ENCODE data around the gene TMEM259. TPM values are rescaled to one million over a fixed set of nuclear protein-coding genes. Genes with fewer than 3 reads are reported as not detected.

The TMEM259 gene
- polyA plus RNA-seq, 6 donors from 2014 or later, result 37.2 to 75.5 (median 49.5) TPM

DNA sequence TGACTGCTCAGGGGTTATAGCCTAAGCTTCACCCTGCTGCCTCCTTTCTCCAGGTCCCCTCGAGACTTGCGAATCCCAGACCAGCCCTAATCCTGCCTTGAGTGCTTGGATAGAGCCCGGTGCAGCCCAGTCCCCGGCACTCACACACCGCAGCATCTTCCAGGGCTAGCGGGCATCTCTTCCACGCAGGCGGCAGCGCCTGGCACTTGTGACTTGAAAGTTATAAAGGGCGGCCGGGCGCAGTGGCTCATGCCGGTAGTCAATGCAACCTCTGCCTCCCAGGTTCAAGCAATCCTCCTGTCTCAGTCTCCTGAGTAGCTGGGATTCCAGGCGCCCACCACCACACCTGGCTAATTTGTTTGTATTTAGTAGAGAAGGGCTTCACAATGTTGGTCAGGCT, 34.8 kb downstream of the TMEM259 start:
- DNase-seq, result no peak
- H3K27ac Mint-ChIP-seq, result no peak overlapping the region
- peak overlapping the region in 7 of 8 donors; percentile 24 to 98 (median 87) for H3K4me3 Mint-ChIP-seq
- no peaks in the 10 kb centered on the region for H3K27me3 Mint-ChIP-seq
- no peaks in the 10 kb centered on the region for H3K36me3 Mint-ChIP-seq
- peaks cover 12 to 27% (median 20%) of the 10 kb centered on the region in 3 donors for H3K4me1 Mint-ChIP-seq
- ATAC-seq (ENCODE audit: low read depth in 2 of 2), result no peak
- H3K9me3 Mint-ChIP-seq, result no peaks in the 10 kb centered on the region

DNA sequence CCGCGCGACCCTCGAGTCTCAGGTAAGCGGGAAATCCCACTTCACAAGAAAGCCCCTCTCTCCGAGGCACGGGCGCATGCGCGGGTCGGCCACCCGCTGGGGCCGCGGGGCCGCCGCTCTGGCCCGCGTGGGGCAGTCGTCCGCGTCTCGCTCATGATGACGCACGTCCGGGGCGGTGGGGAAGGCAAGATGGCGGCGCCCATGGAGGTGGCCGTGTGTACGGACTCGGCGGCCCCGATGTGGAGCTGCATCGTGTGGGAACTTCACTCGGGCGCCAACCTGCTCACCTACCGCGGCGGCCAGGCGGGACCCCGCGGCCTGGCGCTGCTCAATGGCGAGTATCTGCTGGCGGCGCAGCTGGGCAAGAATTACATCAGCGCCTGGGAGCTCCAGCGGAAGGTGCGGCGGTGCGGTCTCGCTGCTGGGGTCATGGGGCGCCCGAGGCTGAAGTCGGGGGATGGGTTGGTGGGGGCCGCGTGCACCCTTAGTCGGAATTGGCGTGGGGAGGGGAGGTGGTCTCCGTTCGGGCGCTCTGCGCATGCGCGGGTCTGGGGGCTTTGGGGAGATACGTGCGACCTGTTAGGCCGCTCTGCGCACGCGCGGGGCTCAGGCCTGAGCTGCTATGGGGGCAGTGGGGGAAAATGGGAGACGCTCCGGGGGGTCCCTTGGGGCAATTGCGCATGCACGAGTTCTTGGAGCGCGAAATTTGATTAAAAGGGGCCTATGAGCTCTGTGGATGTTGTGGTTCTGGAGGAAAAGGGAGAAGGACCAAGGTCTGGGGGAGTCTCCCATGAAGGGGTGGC, 36.6 kb downstream of the TMEM259 start, which contains the start of gene WDR18:
Gene WDR18 (plus strand): TSS at position 181 of the 803 bp plus-strand sequence. CDS start 9 bp downstream, at position 190.
- ATAC-seq (ENCODE audit: low read depth in 2 of 2), result peak; percentile 89 to 94
- Mint-ChIP-seq H3K4me3 (peak within 1 kb of the TSS; percentile 90 to 99 (median 96)), H3K27ac (peak within 1 kb of the TSS; percentile 89 to 97 (median 93)), H3K36me3 (no peaks in the 10 kb centered on the region), H3K27me3 (no peaks in the 10 kb centered on the region), H3K4me1 (peaks cover 12 to 27% (median 20%) of the 10 kb centered on the region in 3 donors), H3K9me3 (no peaks in the 10 kb centered on the region)
- peak; percentile 90 for DNase-seq

DNA sequence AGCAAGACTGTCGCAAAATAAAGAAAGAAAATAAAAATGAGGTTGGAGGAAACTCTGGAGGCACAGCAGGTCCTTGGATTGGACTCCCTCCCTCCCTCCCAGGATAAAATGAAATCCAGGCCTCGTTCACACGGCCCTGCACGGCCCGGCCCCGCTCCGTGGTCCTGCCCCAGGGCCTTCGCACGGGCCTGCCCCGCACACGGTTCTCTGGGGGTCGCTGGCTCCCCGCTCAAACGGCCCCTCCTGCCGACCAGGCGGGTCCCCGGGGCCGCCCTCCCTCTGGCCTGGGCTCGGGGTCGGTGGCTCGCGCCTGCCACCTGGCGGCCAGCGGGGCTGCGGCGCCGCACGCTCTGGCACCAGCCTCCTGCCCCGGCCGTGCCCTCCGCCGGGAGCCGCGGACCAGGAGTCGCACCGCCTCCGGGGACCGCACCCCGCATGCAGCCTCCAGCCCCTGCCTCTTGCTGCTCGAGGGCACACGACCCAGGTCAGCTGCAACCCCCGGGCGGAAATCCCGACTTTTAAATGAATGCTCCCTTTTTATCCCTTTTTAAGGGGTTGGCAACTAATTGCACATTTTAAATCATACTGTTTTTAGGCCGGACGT, 38.3 kb downstream of the TMEM259 start:
- H3K9me3 Mint-ChIP-seq, result no peaks in the 10 kb centered on the region
- DNase-seq, result peak; percentile 79
- peak overlapping the region; percentile 33 to 98 (median 46) for H3K4me3 Mint-ChIP-seq
- ATAC-seq (ENCODE audit: low read depth in 2 of 2), result peak; percentile 72 to 73
- H3K27ac Mint-ChIP-seq, result peak overlapping the region in 3 of 6 donors; percentile 52 to 87 (median 60)
- no peaks in the 10 kb centered on the region for H3K36me3 Mint-ChIP-seq
- no peaks in the 10 kb centered on the region for H3K27me3 Mint-ChIP-seq
- peaks cover 12 to 23% (median 20%) of the 10 kb centered on the region in 3 donors for H3K4me1 Mint-ChIP-seq

DNA sequence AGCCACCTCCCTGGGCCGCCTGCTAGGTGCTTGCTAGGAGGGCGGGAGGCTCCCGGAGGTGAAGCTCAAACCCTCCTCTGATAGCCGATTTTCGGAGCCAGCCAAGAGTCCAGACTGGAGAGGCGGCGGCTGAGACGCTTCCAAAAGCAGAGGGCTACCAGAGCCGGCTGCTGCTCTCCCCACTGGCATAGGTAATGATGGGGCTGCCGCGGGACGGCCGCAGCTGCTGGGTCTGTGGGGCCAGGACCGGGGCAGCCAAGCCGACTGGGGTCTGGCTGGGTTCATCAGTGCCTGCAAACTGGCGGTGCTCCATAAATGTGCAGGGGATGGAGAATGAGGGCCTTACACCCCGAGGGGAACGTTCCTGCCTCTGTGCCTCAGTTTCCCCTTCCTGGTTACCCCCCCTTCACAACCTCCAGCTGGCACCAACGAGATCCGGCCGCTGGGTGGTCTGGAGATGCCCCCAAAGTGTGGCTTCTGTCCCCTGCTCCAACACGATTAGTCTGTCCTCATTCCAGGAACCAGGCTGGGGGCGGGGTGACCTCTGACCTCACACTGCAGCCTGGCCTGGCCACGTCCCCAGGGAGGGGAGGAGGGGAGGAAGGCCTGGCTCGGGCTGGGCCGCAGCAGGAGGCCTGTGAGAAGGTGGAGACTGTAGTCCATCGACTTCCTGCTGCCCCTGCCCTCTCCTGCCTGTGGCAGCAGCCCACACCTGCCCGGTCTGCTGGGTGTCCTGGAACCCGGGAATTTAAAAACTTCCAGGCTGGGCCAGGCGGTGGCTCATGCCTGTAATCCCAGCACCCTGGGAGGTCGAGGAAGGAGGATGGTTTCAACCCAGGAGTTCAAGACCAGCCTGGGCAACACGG, 40.6 kb downstream of the TMEM259 start:
- no peak overlapping the region for H3K27ac Mint-ChIP-seq
- H3K36me3 Mint-ChIP-seq, result no peaks in the 10 kb centered on the region
- ATAC-seq (ENCODE audit: low read depth in 2 of 2), result no peak
- H3K27me3 Mint-ChIP-seq, result no peaks in the 10 kb centered on the region
- no peaks in the 10 kb centered on the region for H3K9me3 Mint-ChIP-seq
- peaks cover 9 to 18% (median 14%) of the 10 kb centered on the region in 3 donors for H3K4me1 Mint-ChIP-seq
- H3K4me3 Mint-ChIP-seq, result no peak overlapping the region
- no peak for DNase-seq

DNA sequence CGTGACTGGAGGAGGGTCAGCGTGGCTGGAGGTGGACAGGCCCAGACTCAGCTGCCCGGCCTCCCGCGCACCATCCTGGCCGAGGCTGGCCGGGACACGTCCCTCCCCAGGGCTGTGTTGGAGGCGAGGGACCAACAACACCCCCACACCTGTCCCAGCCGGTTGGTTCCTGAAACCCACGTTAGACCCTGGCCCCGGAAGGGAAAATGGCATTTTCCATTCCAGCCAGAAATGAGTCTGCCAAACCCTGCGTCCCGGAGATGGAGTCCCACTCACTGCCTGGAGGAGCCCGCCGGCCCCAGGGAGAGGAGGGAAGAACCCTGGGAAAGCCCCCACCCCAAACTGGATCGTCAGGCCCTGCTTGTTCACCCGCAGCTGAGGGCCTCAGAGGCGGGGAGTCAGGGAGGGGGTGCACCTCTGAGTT, 41.6 kb downstream of the TMEM259 start:
- Mint-ChIP-seq H3K36me3 (no peaks in the 10 kb centered on the region), H3K4me3 (no peak overlapping the region), H3K9me3 (no peaks in the 10 kb centered on the region), H3K27me3 (no peaks in the 10 kb centered on the region), H3K27ac (no peak overlapping the region), H3K4me1 (peaks cover 2 to 8% (median 3%) of the 10 kb centered on the region in 3 donors)
- ATAC-seq (ENCODE audit: low read depth in 2 of 2) (no peak), DNase-seq (no peak)

DNA sequence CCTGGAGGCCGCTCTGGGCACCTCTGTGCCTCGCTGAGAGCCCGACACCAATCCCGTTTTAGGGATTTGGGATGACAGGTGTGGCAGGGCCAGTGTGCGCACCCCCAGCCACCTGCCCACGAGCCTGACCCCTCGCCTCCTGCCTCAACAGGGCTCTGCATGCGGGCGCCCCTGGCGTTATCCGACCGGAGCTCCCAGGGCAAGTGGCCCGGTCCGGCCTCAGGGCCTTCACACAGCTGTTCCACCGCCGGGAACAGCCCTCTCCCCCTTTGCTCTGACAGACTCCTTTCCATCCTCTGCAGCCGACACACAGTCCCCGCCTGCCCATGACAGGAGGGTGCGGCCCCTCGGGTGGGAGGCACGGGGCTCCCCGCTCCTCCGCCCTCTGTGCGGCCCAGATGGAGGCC, 43.9 kb downstream of the TMEM259 start:
- DNase-seq (no peak), ATAC-seq (ENCODE audit: low read depth in 2 of 2) (no peak)
- H3K36me3 Mint-ChIP-seq, result no peaks in the 10 kb centered on the region
- H3K27me3 Mint-ChIP-seq, result no peaks in the 10 kb centered on the region
- no peaks in the 10 kb centered on the region for H3K4me1 Mint-ChIP-seq
- no peaks in the 10 kb centered on the region for H3K9me3 Mint-ChIP-seq
- H3K4me3 Mint-ChIP-seq, result no peak overlapping the region
- no peak overlapping the region for H3K27ac Mint-ChIP-seq

DNA sequence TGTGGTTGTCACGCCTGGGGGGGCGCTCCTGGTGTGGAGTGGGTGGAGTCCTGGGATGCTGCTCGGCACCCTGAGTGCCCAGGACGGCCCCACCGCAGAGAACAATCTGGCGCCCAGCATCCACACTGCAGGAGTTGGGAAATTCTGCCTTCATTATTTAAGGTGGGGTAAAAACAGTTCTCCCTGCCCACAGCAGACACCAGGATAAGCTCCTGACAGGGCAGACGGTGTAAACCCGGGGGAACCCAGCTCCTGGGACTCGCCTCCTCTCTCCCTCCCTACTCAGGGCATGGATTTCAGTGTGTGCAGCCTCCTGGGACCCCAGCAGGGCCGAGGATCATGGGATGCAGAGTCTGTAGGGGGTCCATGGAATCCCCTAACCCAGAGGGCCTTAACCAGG, 44.4 kb downstream of the TMEM259 start:
- Mint-ChIP-seq H3K4me1 (no peaks in the 10 kb centered on the region), H3K4me3 (no peak overlapping the region), H3K36me3 (no peaks in the 10 kb centered on the region), H3K27ac (no peak overlapping the region), H3K27me3 (no peaks in the 10 kb centered on the region), H3K9me3 (no peaks in the 10 kb centered on the region)
- ATAC-seq (ENCODE audit: low read depth in 2 of 2), result no peak
- DNase-seq, result no peak

DNA sequence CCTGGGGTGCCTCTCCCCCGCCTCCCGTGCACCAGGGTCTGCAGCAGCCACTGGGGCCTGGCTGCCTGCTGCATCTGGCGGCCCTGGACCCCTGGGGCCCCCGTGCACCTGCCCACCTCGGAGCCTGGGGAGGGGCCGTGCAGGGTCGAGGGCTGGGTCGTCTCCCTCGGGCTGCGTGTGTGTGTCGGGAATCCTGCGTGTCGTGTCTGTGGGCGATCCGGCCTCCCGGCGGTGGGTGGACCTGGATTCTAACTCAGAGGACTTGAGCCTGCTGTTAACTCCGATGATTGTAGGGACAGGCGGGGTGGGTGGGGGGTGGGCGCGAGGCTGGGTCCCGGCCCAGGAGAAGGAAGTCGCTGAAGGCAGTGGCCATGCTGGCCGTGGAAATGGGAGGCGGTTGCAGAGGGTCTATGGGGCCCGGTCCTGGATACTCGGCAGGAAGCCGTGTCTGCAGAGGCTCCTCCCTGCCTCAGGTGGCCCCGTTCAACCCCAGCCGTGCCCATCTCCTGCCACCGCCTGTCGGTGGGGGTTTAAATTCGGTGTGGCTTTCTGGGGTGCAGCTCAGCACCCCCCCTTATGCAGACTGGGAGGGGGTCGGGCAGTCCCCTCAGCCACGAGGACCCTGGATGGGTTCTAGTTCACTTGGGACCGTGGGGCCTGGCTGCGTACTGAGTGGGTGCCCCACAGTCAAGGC, 46.2 kb downstream of the TMEM259 start:
- Mint-ChIP-seq H3K4me3 (no peak overlapping the region), H3K27ac (no peak overlapping the region), H3K4me1 (no peaks in the 10 kb centered on the region), H3K9me3 (peaks cover 0 to 8% (median 6%) of the 10 kb centered on the region in 7 donors), H3K36me3 (peaks cover 0 to 7% of the 10 kb centered on the region in 2 donors), H3K27me3 (no peaks in the 10 kb centered on the region)
- ATAC-seq (ENCODE audit: low read depth in 2 of 2) (no peak), DNase-seq (no peak)

DNA sequence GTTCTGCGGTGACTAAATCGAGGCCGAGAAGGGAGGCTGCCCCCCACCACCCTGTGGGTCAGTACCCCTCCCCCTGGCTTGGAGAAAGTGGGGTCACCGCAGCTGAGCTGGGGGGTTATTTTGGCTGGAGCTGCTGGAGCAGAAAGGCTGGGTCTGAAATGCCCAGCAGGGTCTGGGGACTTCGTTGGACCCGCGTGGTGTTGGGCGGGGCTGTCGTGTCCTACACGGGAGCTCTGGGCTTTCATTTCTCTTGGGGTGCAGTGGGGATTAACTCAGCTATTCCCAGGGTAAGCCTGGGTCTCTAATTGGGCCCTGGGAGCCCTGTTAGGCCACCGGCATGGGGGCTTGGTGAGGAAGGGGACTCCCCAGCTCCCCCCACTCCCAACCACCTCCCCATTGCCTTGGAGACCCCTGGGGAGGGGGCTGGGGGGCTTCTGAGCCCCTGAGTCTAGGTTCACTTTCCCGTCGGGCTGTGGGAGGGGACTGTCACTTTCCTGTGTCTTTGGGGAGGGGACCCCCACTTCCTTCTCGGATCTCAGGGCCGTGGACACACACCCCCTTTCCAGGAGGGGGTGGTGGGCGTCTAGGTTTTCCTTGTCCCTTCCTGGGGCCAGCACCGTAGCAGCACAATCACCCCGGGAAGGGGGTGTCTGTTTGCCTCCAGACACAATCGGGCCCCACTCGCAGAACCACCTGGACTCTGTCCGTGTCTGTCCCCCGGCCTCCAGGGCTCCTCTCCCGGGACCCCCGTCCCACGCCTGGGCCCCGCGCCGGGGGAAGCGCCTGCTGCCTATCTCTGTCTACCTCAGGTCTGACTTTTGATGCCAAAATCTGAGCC, 47.0 kb downstream of the TMEM259 start:
- Mint-ChIP-seq H3K36me3 (peaks cover 0 to 7% of the 10 kb centered on the region in 2 donors), H3K27ac (no peak overlapping the region), H3K4me3 (no peak overlapping the region), H3K4me1 (no peaks in the 10 kb centered on the region), H3K9me3 (peaks cover 0 to 8% (median 6%) of the 10 kb centered on the region in 7 donors), H3K27me3 (no peaks in the 10 kb centered on the region)
- no peak for ATAC-seq (ENCODE audit: low read depth in 2 of 2)
- no peak for DNase-seq

DNA sequence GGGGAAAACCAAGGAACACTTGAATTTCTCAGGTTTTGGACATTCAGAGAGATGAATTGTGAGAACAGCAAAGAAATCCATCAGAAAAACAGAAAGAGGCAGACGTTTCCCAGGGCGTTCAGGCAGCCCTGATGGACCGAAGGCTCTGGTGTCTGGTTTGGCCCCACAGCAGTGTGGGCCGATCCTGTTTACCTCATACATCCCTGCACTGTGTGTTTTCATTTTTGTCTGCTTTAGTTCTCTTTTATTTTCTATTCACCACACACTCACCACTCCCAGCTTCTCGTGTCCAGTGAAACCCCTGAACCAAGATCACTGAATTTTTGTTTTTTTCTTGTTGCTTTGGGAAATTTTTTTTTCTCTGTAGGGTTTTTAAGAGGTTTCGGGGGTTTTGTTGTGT, 48.6 kb downstream of the TMEM259 start:
- H3K27ac Mint-ChIP-seq, result peak overlapping the region in 1 of 6 donors; percentile 83
- H3K9me3 Mint-ChIP-seq, result peaks cover 0 to 8% (median 6%) of the 10 kb centered on the region in 7 donors
- peaks cover 0 to 7% of the 10 kb centered on the region in 2 donors for H3K36me3 Mint-ChIP-seq
- H3K4me1 Mint-ChIP-seq, result no peaks in the 10 kb centered on the region
- no peak overlapping the region for H3K4me3 Mint-ChIP-seq
- ATAC-seq (ENCODE audit: low read depth in 2 of 2) (no peak), DNase-seq (no peak)
- no peaks in the 10 kb centered on the region for H3K27me3 Mint-ChIP-seq

DNA sequence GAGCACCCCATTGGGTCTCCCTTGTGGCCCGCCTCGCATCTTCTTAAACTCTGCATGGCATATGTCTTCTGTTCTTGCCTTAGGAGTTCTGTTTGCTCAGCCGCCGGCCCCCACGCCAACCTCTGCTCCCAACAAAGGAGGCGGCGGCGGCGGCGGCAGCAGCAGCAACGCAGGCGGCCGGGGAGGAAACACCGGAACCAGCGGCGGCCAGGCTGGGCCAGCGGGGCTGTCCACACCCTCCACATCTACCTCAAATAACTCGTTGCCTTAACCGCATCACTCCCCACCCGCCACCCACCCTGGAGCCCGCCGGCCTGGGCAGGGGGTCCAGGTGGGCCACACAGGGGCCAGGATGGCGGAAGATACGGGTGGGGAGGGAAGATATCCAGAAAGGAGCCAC, 49.1 kb downstream of the TMEM259 start:
- ATAC-seq (ENCODE audit: low read depth in 2 of 2), result no peak
- H3K9me3 Mint-ChIP-seq, result peaks cover 0 to 8% (median 6%) of the 10 kb centered on the region in 7 donors
- H3K4me1 Mint-ChIP-seq, result no peaks in the 10 kb centered on the region
- no peaks in the 10 kb centered on the region for H3K27me3 Mint-ChIP-seq
- no peak overlapping the region for H3K27ac Mint-ChIP-seq
- peaks cover 0 to 7% of the 10 kb centered on the region in 2 donors for H3K36me3 Mint-ChIP-seq
- no peak overlapping the region for H3K4me3 Mint-ChIP-seq
- no peak for DNase-seq

DNA sequence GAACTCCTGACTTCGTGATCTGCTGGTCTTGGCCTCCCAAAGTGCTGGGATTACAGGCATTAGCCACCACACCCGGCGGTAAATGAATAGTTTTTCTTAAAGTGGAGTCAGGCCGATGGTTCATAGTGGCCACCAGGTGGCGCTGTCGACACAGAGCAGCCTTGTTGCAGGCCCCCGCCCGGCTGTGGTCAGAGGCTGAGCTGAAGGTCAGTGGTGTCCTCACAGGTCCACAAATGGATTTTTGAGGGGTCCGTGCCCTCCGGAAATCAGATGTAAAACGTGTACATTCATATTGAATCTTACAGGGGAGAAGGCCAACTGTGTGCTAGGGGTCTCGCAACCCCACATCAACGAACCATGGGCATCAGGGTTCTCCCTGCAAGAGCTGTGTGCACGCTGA, 50.2 kb downstream of the TMEM259 start:
- Mint-ChIP-seq H3K4me1 (no peaks in the 10 kb centered on the region), H3K27ac (peak overlapping the region in 4 of 6 donors; percentile 68 to 96 (median 86)), H3K36me3 (peaks cover 0 to 7% of the 10 kb centered on the region in 2 donors), H3K9me3 (peaks cover 0 to 10% (median 6%) of the 10 kb centered on the region in 7 donors), H3K27me3 (no peaks in the 10 kb centered on the region), H3K4me3 (peak overlapping the region in 1 of 8 donors; percentile 26)
- no peak for DNase-seq
- ATAC-seq (ENCODE audit: low read depth in 2 of 2), result no peak

Data from naive B cell (primary cell).